WERI-Rb-1 (cell line): Measurements from ENCODE around the gene VPS51.

Experiments
- DNase-seq: peaks from one replicate; pipeline ENCODE4 v3.0.0-alpha.2; 2020
- H3K27ac ChIP-seq: fragments of 250-450 bp; sonication (Bioruptor Pico); 2 replicates; pipeline ENCODE4 v1.5.1; 2020; ENCODE audit warnings: mild to moderate bottlenecking, moderate library complexity
- H3K27me3 ChIP-seq: fragments of 250-450 bp; sonication (Bioruptor Pico); 2 replicates; pipeline ENCODE4 v1.5.1; 2021; ENCODE audit warnings: mild to moderate bottlenecking, low read depth, moderate library complexity; ENCODE audit not compliant: insufficient read depth, severe bottlenecking
- H3K36me3 ChIP-seq: fragments of 250-450 bp; sonication (Bioruptor Pico); 2 replicates; pipeline ENCODE4 v1.5.1; 2020; ENCODE audit warnings: mild to moderate bottlenecking, moderate library complexity
- H3K4me3 ChIP-seq: 2 replicates; pipeline ENCODE4 v1.5.1; 2011; ENCODE audit warnings: low read depth, mild to moderate bottlenecking, control low read depth, low read length
- H3K9me3 ChIP-seq: fragments of 250-450 bp; sonication (Bioruptor Pico); 2 replicates; pipeline ENCODE4 v1.5.1; 2021; ENCODE audit warnings: mild to moderate bottlenecking, moderate library complexity; ENCODE audit not compliant: severe bottlenecking
- TF ChIP-seq, protein P1 (sequence below): IDR thresholded peaks from 2 replicates; pipeline ENCODE4 v1.5.1; 2011; ENCODE audit warnings: low read depth, mild to moderate bottlenecking, control low read depth, inconsistent platforms, low read length

Gene VPS51

GRCh38 chr11:65066805-65067291 is 29.2 kb upstream of the VPS51 start:
- H3K27me3 ChIP-seq, result no peaks in the 10 kb centered on the region
- peak overlapping the region; percentile 76 for H3K27ac ChIP-seq
- DNase-seq, result peak; percentile 67
- no peak overlapping the region for H3K4me3 ChIP-seq
- TF ChIP-seq, protein P1, sequence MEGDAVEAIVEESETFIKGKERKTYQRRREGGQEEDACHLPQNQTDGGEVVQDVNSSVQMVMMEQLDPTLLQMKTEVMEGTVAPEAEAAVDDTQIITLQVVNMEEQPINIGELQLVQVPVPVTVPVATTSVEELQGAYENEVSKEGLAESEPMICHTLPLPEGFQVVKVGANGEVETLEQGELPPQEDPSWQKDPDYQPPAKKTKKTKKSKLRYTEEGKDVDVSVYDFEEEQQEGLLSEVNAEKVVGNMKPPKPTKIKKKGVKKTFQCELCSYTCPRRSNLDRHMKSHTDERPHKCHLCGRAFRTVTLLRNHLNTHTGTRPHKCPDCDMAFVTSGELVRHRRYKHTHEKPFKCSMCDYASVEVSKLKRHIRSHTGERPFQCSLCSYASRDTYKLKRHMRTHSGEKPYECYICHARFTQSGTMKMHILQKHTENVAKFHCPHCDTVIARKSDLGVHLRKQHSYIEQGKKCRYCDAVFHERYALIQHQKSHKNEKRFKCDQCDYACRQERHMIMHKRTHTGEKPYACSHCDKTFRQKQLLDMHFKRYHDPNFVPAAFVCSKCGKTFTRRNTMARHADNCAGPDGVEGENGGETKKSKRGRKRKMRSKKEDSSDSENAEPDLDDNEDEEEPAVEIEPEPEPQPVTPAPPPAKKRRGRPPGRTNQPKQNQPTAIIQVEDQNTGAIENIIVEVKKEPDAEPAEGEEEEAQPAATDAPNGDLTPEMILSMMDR, result no peak
- H3K36me3 ChIP-seq, result no peaks in the 10 kb centered on the region
- H3K9me3 ChIP-seq, result no peaks in the 10 kb centered on the region

GRCh38 chr11:65067446-65067845 is 28.6 kb upstream of the VPS51 start:
- Histone ChIP-seq H3K9me3 (no peaks in the 10 kb centered on the region), H3K4me3 (no peak overlapping the region), H3K36me3 (no peaks in the 10 kb centered on the region), H3K27ac (peak overlapping the region; percentile 76), H3K27me3 (no peaks in the 10 kb centered on the region)
- peak; percentile 46 for DNase-seq
- TF ChIP-seq, protein P1, result no peak

DNA sequence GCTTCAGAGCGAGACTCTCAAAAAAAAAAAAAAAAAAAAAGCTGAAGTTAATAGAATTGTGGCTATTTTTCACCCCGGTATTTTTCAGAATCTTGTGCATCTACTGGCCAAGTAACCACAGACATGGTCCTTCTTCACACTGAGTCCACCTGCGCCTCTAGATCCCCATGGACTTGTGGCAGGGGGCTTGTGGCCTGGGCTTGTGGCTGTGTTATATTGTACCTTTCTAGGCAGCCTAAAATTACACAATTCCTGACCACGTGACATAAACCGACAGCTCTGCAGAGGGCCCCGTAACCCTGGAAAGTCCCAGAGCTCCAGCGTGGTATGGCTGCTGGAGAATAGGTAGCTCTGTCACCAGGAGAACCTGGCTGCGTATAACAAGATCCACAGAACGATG is 26.8 kb upstream of the VPS51 start:
- TF ChIP-seq, protein P1, result no peak
- Histone ChIP-seq H3K9me3 (no peaks in the 10 kb centered on the region), H3K27me3 (no peaks in the 10 kb centered on the region), H3K36me3 (no peaks in the 10 kb centered on the region), H3K27ac (no peak overlapping the region), H3K4me3 (no peak overlapping the region)
- no peak for DNase-seq

DNA sequence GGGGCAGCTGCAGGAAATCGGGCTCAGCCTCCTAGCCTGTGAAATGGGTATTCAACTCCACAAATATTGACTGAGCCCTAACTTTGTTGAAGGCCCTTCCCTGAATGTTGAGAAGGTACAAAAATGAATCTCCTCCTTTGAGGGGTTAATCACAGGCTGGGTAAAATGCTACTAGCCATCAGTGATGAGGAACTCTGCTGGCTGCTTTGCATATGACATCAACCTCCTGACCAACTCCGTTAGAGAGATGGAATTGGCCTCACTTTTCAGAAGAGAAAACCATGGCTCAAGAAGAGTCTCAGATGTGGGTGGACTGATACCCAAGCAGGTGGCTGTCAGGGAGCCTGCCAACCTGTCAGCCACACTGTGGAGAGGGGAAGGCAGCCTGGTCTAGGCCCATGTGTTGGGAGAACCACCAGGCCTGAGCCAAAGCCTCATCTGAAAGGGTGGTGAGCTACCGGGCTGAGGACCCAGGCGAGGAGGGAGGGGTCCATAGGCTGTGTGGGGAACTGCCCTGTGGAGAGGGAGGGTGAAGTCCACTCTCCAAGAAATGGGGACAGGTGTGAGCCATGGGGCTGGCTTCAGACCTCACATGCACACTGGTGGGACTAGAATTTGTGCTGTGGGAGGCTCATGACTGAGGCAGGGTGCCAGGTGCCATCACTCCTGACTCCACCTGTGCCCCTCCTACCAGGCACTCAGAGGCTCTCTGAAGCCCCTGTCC is 23.9 kb upstream of the VPS51 start:
- DNase-seq, result no peak
- TF ChIP-seq, protein P1, result no peak

DNA sequence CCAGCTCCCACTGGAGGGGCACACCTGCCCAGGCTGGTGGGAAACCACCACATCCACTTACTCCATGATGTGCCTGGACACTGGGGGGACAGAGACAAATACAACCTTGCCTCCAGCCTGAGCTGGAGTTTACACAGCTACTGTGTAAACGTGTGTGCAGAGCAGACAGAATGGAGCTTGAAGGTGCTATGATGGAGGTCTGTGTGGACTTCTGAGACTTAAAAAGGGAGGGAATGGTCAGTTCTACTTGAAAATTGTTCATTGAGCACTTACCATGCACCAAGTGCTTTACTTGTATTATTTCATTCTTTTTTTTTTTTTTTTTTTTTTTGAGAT is 23.4 kb upstream of the VPS51 start:
- Histone ChIP-seq H3K9me3 (no peaks in the 10 kb centered on the region), H3K27me3 (no peaks in the 10 kb centered on the region), H3K27ac (no peak overlapping the region), H3K36me3 (peaks cover 15% of the 10 kb centered on the region), H3K4me3 (no peak overlapping the region)
- TF ChIP-seq, protein P1, result no peak
- no peak for DNase-seq

More for the DNA sequence above, 23.9 kb upstream of the VPS51 start:
- H3K4me3 ChIP-seq, result no peak overlapping the region
- H3K36me3 ChIP-seq, result peaks cover 13% of the 10 kb centered on the region
- no peaks in the 10 kb centered on the region for H3K27me3 ChIP-seq
- H3K9me3 ChIP-seq, result no peaks in the 10 kb centered on the region
- no peak overlapping the region for H3K27ac ChIP-seq

GRCh38 chr11:65077451-65077850 is 18.6 kb upstream of the VPS51 start:
- H3K27me3 ChIP-seq, result no peaks in the 10 kb centered on the region
- DNase-seq, result peak; percentile 94
- TF ChIP-seq, protein P1, result peak; percentile 71
- H3K4me3 ChIP-seq, result no peak overlapping the region
- H3K27ac ChIP-seq, result peak overlapping the region; percentile 59
- no peaks in the 10 kb centered on the region for H3K9me3 ChIP-seq
- H3K36me3 ChIP-seq, result peaks cover 45% of the 10 kb centered on the region
